ENCODE data around the gene SYCP2L.

SYCP2L gene

DNA sequence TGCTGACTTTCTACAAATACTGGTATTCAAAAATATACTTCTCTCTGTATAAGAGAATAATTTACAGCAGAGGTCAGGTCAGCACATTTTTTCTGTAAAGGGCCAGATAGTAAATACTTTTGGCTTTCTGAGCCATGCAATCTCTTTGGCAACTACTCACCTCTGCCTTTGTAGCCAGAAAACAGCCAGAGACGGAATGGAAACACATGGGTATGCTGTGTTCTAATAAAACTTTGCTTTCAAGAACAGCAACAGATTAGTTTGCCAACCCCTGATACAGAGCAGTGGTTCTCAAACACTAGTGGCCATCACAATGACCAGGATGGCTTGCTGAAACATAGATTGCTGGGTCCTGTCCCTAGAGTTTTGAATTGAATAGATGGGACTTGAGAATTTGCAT, 46.3 kb downstream of the SYCP2L start:
- no peaks in the 10 kb centered on the region for H3K9me3 ChIP-seq (ENCODE audit: control insufficient read depth, insufficient read depth, low read length)
- no peak overlapping the region for H3K4me3 ChIP-seq (ENCODE audit: low read depth, low read length)
- H3K4me1 ChIP-seq (ENCODE audit: control insufficient read depth, insufficient read depth, low read length): no peaks in the 10 kb centered on the region
- no peaks in the 10 kb centered on the region for H3K36me3 ChIP-seq (ENCODE audit: control insufficient read depth, insufficient read depth, low read length)
- H3K9ac ChIP-seq (ENCODE audit: low read depth, low read length): no peak overlapping the region
- H3K27me3 ChIP-seq (ENCODE audit: control insufficient read depth, insufficient read depth, low read length): no peaks in the 10 kb centered on the region

DNA sequence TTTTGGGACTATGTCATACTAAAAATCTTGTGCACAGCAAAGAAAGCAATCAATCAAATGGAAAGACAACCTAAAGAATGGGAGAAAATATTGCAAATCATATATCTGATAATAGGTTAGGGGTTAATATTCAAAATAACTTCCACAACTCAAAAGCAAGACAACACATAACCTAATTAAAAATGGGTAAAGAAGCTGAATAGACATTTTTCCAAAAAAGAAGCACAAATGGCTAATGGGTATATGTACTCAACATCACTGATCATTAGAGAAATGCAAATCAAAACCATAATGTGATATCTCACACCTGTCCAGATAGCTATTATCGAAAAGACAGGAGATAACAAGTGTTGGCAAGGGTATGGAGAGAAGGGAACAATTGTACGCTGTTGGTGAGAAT, 53.0 kb downstream of the SYCP2L start:
- H3K27me3 ChIP-seq (ENCODE audit: control insufficient read depth, insufficient read depth, low read length): no peaks in the 10 kb centered on the region
- no peak overlapping the region for H3K4me3 ChIP-seq (ENCODE audit: low read depth, low read length)
- no peak overlapping the region for H3K9ac ChIP-seq (ENCODE audit: low read depth, low read length)

DNA sequence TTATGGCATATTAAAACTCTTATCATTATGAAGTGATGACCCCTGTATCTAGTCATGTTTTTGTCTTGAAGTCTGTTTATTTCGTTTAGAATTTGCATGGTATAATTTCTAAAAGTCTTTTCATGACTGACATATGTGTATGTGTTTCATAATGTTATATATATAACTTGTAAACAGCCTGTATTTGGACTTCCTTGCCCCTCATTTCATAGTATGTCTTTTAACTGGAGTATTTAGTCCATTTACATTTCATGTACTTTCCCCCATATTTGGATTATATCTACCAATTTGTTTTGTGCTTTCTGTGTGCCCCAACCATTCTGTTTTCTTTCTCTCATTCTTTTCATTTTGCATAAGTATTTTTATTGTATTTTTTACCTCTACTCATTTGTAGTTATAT, 59.0 kb downstream of the SYCP2L start:
- Histone ChIP-seq H3K9me3 (ENCODE audit: control insufficient read depth, insufficient read depth, low read length) (no peaks in the 10 kb centered on the region), H3K9ac (ENCODE audit: low read depth, low read length) (no peak overlapping the region), H3K4me1 (ENCODE audit: control insufficient read depth, insufficient read depth, low read length) (no peaks in the 10 kb centered on the region), H3K4me3 (ENCODE audit: low read depth, low read length) (no peak overlapping the region), H3K36me3 (ENCODE audit: control insufficient read depth, insufficient read depth, low read length) (no peaks in the 10 kb centered on the region), H3K27me3 (ENCODE audit: control insufficient read depth, insufficient read depth, low read length) (no peaks in the 10 kb centered on the region)

More for the DNA sequence above, 53.0 kb downstream of the SYCP2L start:
- Histone ChIP-seq H3K9me3 (ENCODE audit: control insufficient read depth, insufficient read depth, low read length) (no peaks in the 10 kb centered on the region), H3K36me3 (ENCODE audit: control insufficient read depth, insufficient read depth, low read length) (no peaks in the 10 kb centered on the region), H3K4me1 (ENCODE audit: control insufficient read depth, insufficient read depth, low read length) (no peaks in the 10 kb centered on the region)

GRCh38 chr6:10947966-10948365, 61.1 kb downstream of the SYCP2L start:
- Histone ChIP-seq H3K36me3 (ENCODE audit: control insufficient read depth, insufficient read depth, low read length) (no peaks in the 10 kb centered on the region), H3K9me3 (ENCODE audit: control insufficient read depth, insufficient read depth, low read length) (no peaks in the 10 kb centered on the region), H3K4me1 (ENCODE audit: control insufficient read depth, insufficient read depth, low read length) (no peaks in the 10 kb centered on the region), H3K27me3 (ENCODE audit: control insufficient read depth, insufficient read depth, low read length) (no peaks in the 10 kb centered on the region), H3K9ac (ENCODE audit: low read depth, low read length) (no peak overlapping the region), H3K4me3 (ENCODE audit: low read depth, low read length) (no peak overlapping the region)

GRCh38 chr6:10949579-10950490, 63.0 kb downstream of the SYCP2L start:
- H3K9ac ChIP-seq (ENCODE audit: low read depth, low read length): no peak overlapping the region
- no peaks in the 10 kb centered on the region for H3K27me3 ChIP-seq (ENCODE audit: control insufficient read depth, insufficient read depth, low read length)
- H3K4me1 ChIP-seq (ENCODE audit: control insufficient read depth, insufficient read depth, low read length): no peaks in the 10 kb centered on the region
- no peak overlapping the region for H3K4me3 ChIP-seq (ENCODE audit: low read depth, low read length)
- H3K9me3 ChIP-seq (ENCODE audit: control insufficient read depth, insufficient read depth, low read length): no peaks in the 10 kb centered on the region
- no peaks in the 10 kb centered on the region for H3K36me3 ChIP-seq (ENCODE audit: control insufficient read depth, insufficient read depth, low read length)

GRCh38 chr6:10951675-10952282, 64.9 kb downstream of the SYCP2L start:
- Histone ChIP-seq H3K4me1 (ENCODE audit: control insufficient read depth, insufficient read depth, low read length) (no peaks in the 10 kb centered on the region), H3K4me3 (ENCODE audit: low read depth, low read length) (no peak overlapping the region), H3K9me3 (ENCODE audit: control insufficient read depth, insufficient read depth, low read length) (no peaks in the 10 kb centered on the region), H3K36me3 (ENCODE audit: control insufficient read depth, insufficient read depth, low read length) (no peaks in the 10 kb centered on the region), H3K9ac (ENCODE audit: low read depth, low read length) (no peak overlapping the region), H3K27me3 (ENCODE audit: control insufficient read depth, insufficient read depth, low read length) (no peaks in the 10 kb centered on the region)

GRCh38 chr6:10954590-10955010, 67.7 kb downstream of the SYCP2L start:
- Histone ChIP-seq H3K4me3 (ENCODE audit: low read depth, low read length) (no peak overlapping the region), H3K36me3 (ENCODE audit: control insufficient read depth, insufficient read depth, low read length) (no peaks in the 10 kb centered on the region), H3K4me1 (ENCODE audit: control insufficient read depth, insufficient read depth, low read length) (no peaks in the 10 kb centered on the region), H3K9ac (ENCODE audit: low read depth, low read length) (no peak overlapping the region), H3K27me3 (ENCODE audit: control insufficient read depth, insufficient read depth, low read length) (no peaks in the 10 kb centered on the region), H3K9me3 (ENCODE audit: control insufficient read depth, insufficient read depth, low read length) (no peaks in the 10 kb centered on the region)

GRCh38 chr6:10956776-10957175, 69.9 kb downstream of the SYCP2L start:
- H3K36me3 ChIP-seq (ENCODE audit: control insufficient read depth, insufficient read depth, low read length): no peaks in the 10 kb centered on the region
- no peaks in the 10 kb centered on the region for H3K9me3 ChIP-seq (ENCODE audit: control insufficient read depth, insufficient read depth, low read length)
- H3K9ac ChIP-seq (ENCODE audit: low read depth, low read length): no peak overlapping the region
- H3K27me3 ChIP-seq (ENCODE audit: control insufficient read depth, insufficient read depth, low read length): peaks cover 3% of the 10 kb centered on the region
- H3K4me3 ChIP-seq (ENCODE audit: low read depth, low read length): no peak overlapping the region
- H3K4me1 ChIP-seq (ENCODE audit: control insufficient read depth, insufficient read depth, low read length): no peaks in the 10 kb centered on the region

- peaks cover 3% of the 10 kb centered on the region for H3K27me3 ChIP-seq (ENCODE audit: control insufficient read depth, insufficient read depth, low read length)
- H3K36me3 ChIP-seq (ENCODE audit: control insufficient read depth, insufficient read depth, low read length): no peaks in the 10 kb centered on the region
- no peaks in the 10 kb centered on the region for H3K4me1 ChIP-seq (ENCODE audit: control insufficient read depth, insufficient read depth, low read length)
- H3K9ac ChIP-seq (ENCODE audit: low read depth, low read length): no peak overlapping the region
- no peaks in the 10 kb centered on the region for H3K9me3 ChIP-seq (ENCODE audit: control insufficient read depth, insufficient read depth, low read length)
- no peak overlapping the region for H3K4me3 ChIP-seq (ENCODE audit: low read depth, low read length)
Observed at GRCh38 chr6:10957414-10957886, 70.6 kb downstream of the SYCP2L start.

GRCh38 chr6:10960171-10960570, 73.3 kb downstream of the SYCP2L start:
- H3K36me3 ChIP-seq (ENCODE audit: control insufficient read depth, insufficient read depth, low read length): no peaks in the 10 kb centered on the region

GRCh38 chr6:10961837-10962236, 75.0 kb downstream of the SYCP2L start:
- Histone ChIP-seq H3K4me1 (ENCODE audit: control insufficient read depth, insufficient read depth, low read length) (no peaks in the 10 kb centered on the region), H3K27me3 (ENCODE audit: control insufficient read depth, insufficient read depth, low read length) (peaks cover 6% of the 10 kb centered on the region), H3K36me3 (ENCODE audit: control insufficient read depth, insufficient read depth, low read length) (no peaks in the 10 kb centered on the region), H3K9me3 (ENCODE audit: control insufficient read depth, insufficient read depth, low read length) (no peaks in the 10 kb centered on the region), H3K9ac (ENCODE audit: low read depth, low read length) (no peak overlapping the region), H3K4me3 (ENCODE audit: low read depth, low read length) (no peak overlapping the region)

More at GRCh38 chr6:10960171-10960570, 73.3 kb downstream of the SYCP2L start:
- Histone ChIP-seq H3K27me3 (ENCODE audit: control insufficient read depth, insufficient read depth, low read length) (peaks cover 6% of the 10 kb centered on the region), H3K4me3 (ENCODE audit: low read depth, low read length) (no peak overlapping the region), H3K4me1 (ENCODE audit: control insufficient read depth, insufficient read depth, low read length) (no peaks in the 10 kb centered on the region), H3K9me3 (ENCODE audit: control insufficient read depth, insufficient read depth, low read length) (no peaks in the 10 kb centered on the region), H3K9ac (ENCODE audit: low read depth, low read length) (no peak overlapping the region)

GRCh38 chr6:10962673-10963072, 75.8 kb downstream of the SYCP2L start:
- H3K4me3 ChIP-seq (ENCODE audit: low read depth, low read length): no peak overlapping the region
- no peak overlapping the region for H3K9ac ChIP-seq (ENCODE audit: low read depth, low read length)
- no peaks in the 10 kb centered on the region for H3K36me3 ChIP-seq (ENCODE audit: control insufficient read depth, insufficient read depth, low read length)
- peaks cover 6% of the 10 kb centered on the region for H3K27me3 ChIP-seq (ENCODE audit: control insufficient read depth, insufficient read depth, low read length)
- no peaks in the 10 kb centered on the region for H3K4me1 ChIP-seq (ENCODE audit: control insufficient read depth, insufficient read depth, low read length)
- H3K9me3 ChIP-seq (ENCODE audit: control insufficient read depth, insufficient read depth, low read length): no peaks in the 10 kb centered on the region
